ENCODE data around the gene CPT1B. TPM values are rescaled to one million over a fixed set of nuclear protein-coding genes. Genes with fewer than 3 reads are reported as not detected.

Gene CPT1B
- total and polyA plus RNA-seq, 2 of the 8 experiments (the other 6 are each of a cell fraction or from before 2014, with no cell fraction given): 34.2 to 36.2 TPM

DNA sequence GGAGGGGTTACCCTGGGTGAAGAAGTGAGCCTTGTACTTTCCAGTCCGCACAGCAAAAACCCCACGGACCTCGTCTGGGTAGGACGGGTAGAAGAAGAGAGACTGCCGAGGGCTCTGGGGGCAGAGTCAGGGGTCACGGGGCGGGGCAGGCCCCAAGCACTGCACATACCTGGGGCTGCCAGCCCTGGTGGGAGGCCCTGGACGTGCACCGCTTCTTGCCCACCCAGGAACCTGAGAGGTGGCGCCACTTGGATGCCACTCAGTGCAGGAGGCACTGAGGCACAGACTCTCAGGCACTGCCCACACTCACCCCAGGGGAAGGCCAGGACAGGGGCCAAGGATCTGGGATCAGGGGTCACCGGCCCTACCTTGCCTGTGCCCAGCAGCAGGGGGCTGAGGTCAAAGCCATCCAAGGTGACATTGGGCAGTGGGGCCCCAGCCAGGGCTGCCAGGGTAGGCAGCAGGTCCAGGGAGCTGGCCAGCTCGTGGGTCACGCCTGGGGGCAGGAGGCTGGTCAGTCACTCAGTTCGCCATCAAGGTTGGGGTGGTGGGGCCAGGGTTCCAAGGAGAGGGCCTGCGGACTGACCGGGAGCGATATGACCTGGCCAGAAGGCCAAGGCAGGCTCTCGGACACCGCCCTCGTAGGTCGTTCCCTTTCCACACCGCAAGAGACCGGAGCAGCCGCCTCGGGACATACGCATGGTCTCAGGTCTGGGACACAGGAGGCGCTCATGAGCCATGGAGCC lies 47.5 kb upstream of the CPT1B start:
- Histone ChIP-seq H4K5ac (ENCODE audit: insufficient read length, low read depth, low read length) (no peak overlapping the region), H3K4me2 (ENCODE audit: insufficient read depth in 1 of 2, low read depth in 2 of 2, low read length in 2 of 2) (no peak overlapping the region), H3K79me2 (ENCODE audit: control insufficient read depth in 1 of 2, insufficient read depth in 2 of 2, low read length in 2 of 2) (no peaks in the 10 kb centered on the region), H3K27ac (ENCODE audit: low read depth, low read length) (no peak overlapping the region), H3K27me3 (replicated peaks in 1 of 4; ENCODE audit: control insufficient read depth in 3 of 4, extremely low read depth in 1 of 4, insufficient read depth in 3 of 4, low read length in 3 of 4) (peaks cover 0 to 10% (median 7%) of the 10 kb centered on the region in 4 experiments; a peak in 4 of 7 replicates), H3K9me3 (ENCODE audit: insufficient read depth in 2 of 2, low read depth in 1 of 2, low read length in 1 of 2) (no peaks in the 10 kb centered on the region), H3K9ac (replicated peaks in 1 of 4; ENCODE audit: extremely low read depth in 1 of 4, low read depth in 3 of 4, low read length in 3 of 4) (no peak overlapping the region), H2BK20ac (ENCODE audit: low read length) (no peak overlapping the region), H3K4ac (replicated peaks; ENCODE audit: insufficient read length, low read depth, low read length) (no peak overlapping the region), H2AFZ (ENCODE audit: low read length) (no peak overlapping the region), H3K14ac (ENCODE audit: insufficient read length) (no peak overlapping the region), H3K23me2 (ENCODE audit: low read depth, low read length) (peaks cover 13% of the 10 kb centered on the region), H2AK5ac (ENCODE audit: low read depth, low read length) (no peak overlapping the region), H3K56ac (replicated peaks; ENCODE audit: insufficient read length, low read depth, low read length) (no peak overlapping the region), H3K4me1 (replicated peaks in 1 of 4; ENCODE audit: control insufficient read depth in 3 of 4, insufficient read depth in 4 of 4, low read length in 3 of 4) (peaks cover 0 to 14% (median 10%) of the 10 kb centered on the region in 4 experiments; a peak in 6 of 7 replicates), H2BK120ac (replicated peaks; ENCODE audit: low read depth, low read length) (no peak overlapping the region), H4K8ac (ENCODE audit: extremely low read depth, insufficient read depth, low read length) (no peak overlapping the region; the same call in 1 of the 2 replicates), H2BK12ac (ENCODE audit: low read depth, low read length) (no peak overlapping the region), H3K79me1 (ENCODE audit: low read depth, low read length) (peaks cover 4% of the 10 kb centered on the region), H2BK15ac (ENCODE audit: low read length) (no peak overlapping the region), H3K4me3 (ENCODE audit: extremely low read depth in 1 of 4, insufficient read depth in 2 of 4, low read depth in 3 of 4, low read length in 4 of 4) (no peak overlapping the region), H4K91ac (replicated peaks; ENCODE audit: insufficient read length, low read length) (no peak overlapping the region), H3K23ac (ENCODE audit: insufficient read length) (no peak overlapping the region), H2BK5ac (ENCODE audit: low read depth, low read length) (no peak overlapping the region), H3K36me3 (ENCODE audit: control insufficient read depth in 2 of 4, insufficient read depth in 4 of 4, low read length in 3 of 4) (no peaks in the 10 kb centered on the region), H4K20me1 (replicated peaks in 1 of 2; ENCODE audit: control insufficient read depth in 1 of 2, insufficient read depth in 2 of 2, low read length in 2 of 2) (peaks cover 0 to 13% of the 10 kb centered on the region in 2 experiments), H3K18ac (ENCODE audit: extremely low read depth, low read length) (no peak overlapping the region)
- WGBS, 2 experiments (ENCODE audit: extremely low coverage in 1 of 2, insufficient coverage in 1 of 2, insufficient read length in 1 of 2, insufficient replicate concordance in 2 of 2, low coverage in 1 of 2, low lambda C conversion rate in 2 of 2, missing lambda C conversion rate in 1 of 2): 81% methylated on average over 20 of the region's 27 CpGs; no CpG with 5 or more reads in 1 of the 2 experiments
- ChIA-PET POLR2A (ENCODE audit: partially characterized antibody) (interaction anchor here (0.9 to 1.4 kb wide), 3 partner anchors 15 to 65 kb away, joined by 3 read pairs; no protein-coding TSS in a partner anchor), CTCF (ENCODE audit: partially characterized antibody) (interaction anchor here (0.6 to 15.7 kb wide), 24 partner anchors 10 to 153 kb away, joined by 3 to 281 read pairs (median 4); partner anchors contain the start of gene SYCE3)
- no peak for FAIRE-seq
- no peak for TF ChIP-seq SIN3A (conservative IDR thresholded peaks at IDR 0.05 in 1 of 2, IDR thresholded peaks at IDR 0.05 in 1 of 2; ENCODE audit: low read depth in 1 of 2, low read length in 2 of 2)
- TF ChIP-seq, protein P1, sequence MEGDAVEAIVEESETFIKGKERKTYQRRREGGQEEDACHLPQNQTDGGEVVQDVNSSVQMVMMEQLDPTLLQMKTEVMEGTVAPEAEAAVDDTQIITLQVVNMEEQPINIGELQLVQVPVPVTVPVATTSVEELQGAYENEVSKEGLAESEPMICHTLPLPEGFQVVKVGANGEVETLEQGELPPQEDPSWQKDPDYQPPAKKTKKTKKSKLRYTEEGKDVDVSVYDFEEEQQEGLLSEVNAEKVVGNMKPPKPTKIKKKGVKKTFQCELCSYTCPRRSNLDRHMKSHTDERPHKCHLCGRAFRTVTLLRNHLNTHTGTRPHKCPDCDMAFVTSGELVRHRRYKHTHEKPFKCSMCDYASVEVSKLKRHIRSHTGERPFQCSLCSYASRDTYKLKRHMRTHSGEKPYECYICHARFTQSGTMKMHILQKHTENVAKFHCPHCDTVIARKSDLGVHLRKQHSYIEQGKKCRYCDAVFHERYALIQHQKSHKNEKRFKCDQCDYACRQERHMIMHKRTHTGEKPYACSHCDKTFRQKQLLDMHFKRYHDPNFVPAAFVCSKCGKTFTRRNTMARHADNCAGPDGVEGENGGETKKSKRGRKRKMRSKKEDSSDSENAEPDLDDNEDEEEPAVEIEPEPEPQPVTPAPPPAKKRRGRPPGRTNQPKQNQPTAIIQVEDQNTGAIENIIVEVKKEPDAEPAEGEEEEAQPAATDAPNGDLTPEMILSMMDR (IDR thresholded peaks at IDR 0.05; ENCODE audit: control extremely low read depth in 1 of 3, insufficient read depth in 1 of 3, low read depth in 1 of 3, low read length in 3 of 3): peak; percentile 79 to 84 (median 82)
- TF ChIP-seq RAD21 (IDR thresholded peaks at IDR 0.05 in 1 of 2, conservative IDR thresholded peaks at IDR 0.05 in 1 of 2; ENCODE audit: low read depth in 2 of 2, low read length in 2 of 2): peak; percentile 88 to 92
- TF ChIP-seq SUZ12 (IDR thresholded peaks at IDR 0.05; ENCODE audit: low read length): no peak
- 0 out of 2 replicates have a peak, but pooled peaks have one; percentile 28 for TF ChIP-seq CREB1 (IDR thresholded peaks at IDR 0.05)
- peak in 1 of 2 experiments; percentile 80 for DNase-seq (ENCODE audit: low read depth in 1 of 2, low spot score in 2 of 2)
